ENCODE results near the gene BARX2. TPM values are rescaled to one million over a fixed set of nuclear protein-coding genes. Genes with fewer than 3 reads are reported as not detected.

Gene BARX2
- total RNA-seq, 2 experiments from 2014 or later = not detected

DNA sequence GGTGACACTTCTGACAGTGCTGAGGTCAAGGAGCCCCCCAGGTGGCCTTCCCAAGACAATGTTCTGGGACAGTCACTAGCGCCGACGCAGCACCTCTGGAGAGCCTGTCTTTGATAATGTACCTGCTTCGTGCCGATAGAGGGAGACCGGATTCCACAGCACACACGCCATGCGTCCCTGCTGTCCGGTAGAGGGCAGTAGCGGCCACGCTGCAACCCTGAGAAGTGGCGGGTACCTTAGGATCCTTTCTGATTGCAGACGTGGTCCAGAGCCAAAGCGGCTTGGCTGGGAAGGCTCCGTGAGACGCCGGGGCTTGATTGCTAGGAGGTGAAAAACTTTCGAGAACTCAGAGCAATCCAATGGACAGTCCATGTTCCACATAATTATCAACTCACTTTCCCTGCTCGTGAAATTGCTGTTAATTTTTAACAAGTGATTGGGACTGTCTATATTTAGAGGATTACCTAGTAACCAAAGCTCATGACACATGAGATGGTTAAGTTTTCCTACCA is 11.4 kb upstream of the BARX2 start:
- Mint-ChIP-seq H3K36me3 (ENCODE audit: low read depth) (no peaks in the 10 kb centered on the region), H3K27ac (no peak overlapping the region)
- CTCF ChIA-PET = interaction anchor here (0.7 to 1.8 kb wide), 5 partner anchors 8 to 386 kb away, joined by 3 to 8 read pairs (median 5); partner anchors contain the start of gene BARX2

DNA sequence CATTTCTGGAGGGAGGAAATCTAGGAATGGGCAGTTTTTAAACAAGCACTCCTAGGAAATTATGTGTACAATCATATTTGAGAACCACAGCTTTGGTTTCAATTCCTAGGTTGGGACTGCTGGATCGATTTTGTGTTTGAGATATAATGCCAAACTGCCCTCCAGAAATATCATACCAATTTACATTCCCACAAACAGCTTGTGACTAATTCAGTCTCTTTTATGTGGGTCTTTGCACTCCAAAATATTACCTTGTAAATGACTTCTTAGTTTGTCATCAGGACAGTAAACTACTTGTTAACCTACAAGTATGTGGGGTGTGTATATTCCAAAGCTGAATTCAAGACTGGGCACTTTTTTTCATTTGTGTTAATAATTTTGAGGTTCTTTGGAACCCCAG is 9.8 kb upstream of the BARX2 start:
- Mint-ChIP-seq H3K36me3 (ENCODE audit: low read depth) (no peaks in the 10 kb centered on the region), H3K4me1 (no peaks in the 10 kb centered on the region), H3K4me3 (no peak overlapping the region), H3K27ac (no peak overlapping the region), H3K27me3 (peaks cover 47% of the 10 kb centered on the region), H3K9me3 (no peaks in the 10 kb centered on the region)
- CTCF ChIA-PET = interaction anchor here (1.1 kb wide), 1 partner anchor 9 kb away, joined by 3 read pairs; no protein-coding TSS in a partner anchor
- no peak for DNase-seq
- POLR2A ChIA-PET = no interaction called here

More for the DNA sequence above, 11.4 kb upstream of the BARX2 start:
- H3K27me3 Mint-ChIP-seq = peaks cover 45% of the 10 kb centered on the region
- POLR2A ChIA-PET = no interaction called here
- no peaks in the 10 kb centered on the region for H3K4me1 Mint-ChIP-seq
- H3K9me3 Mint-ChIP-seq = no peaks in the 10 kb centered on the region
- no peak overlapping the region for H3K4me3 Mint-ChIP-seq
- peak; percentile 82 for DNase-seq

DNA sequence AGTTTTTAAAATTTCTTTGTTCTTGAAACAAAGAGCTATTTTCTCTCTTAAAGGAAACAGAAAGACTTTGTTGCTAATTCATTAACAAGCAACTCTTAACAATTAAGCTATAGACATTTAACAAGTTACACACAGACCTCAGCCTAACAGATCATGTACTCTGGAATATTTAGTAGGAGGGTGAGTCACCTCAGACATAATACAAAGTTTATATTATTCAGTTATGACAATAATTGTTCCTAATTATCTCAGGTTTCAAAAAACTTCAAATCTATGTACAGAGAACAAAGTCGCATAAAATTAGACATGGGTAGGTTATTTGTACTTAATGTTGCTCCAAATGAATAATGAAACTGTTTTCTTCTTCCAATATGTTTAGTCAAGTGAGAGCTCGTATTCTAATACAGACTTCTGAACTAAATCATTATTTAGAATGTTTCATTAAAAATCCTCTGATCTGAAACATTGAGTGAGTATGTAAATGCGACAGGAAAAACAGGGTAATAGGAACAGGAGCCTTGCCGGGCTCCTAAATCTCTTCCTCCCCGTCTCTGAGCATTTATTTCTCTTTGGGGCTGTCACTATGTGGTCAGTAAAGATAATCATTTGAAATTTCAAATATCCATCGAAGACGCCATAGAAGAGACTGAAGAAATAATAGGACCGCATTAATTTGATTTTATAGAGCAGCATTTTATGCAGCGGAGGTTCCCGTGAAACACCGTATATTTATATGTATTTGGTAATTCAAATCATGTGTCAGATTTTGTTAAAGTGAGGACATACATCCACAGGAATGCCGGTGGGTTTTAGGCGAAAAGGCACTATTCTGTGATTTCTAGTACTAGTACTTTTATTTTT is 8.7 kb upstream of the BARX2 start:
- Mint-ChIP-seq H3K9me3 (no peaks in the 10 kb centered on the region), H3K27ac (no peak overlapping the region), H3K27me3 (peaks cover 59% of the 10 kb centered on the region), H3K4me3 (no peak overlapping the region), H3K36me3 (ENCODE audit: low read depth) (no peaks in the 10 kb centered on the region), H3K4me1 (peaks cover 2% of the 10 kb centered on the region)
- no peak for DNase-seq
- ChIA-PET CTCF (interaction anchor here (0.7 to 1.6 kb wide), 2 partner anchors 10 to 1937 kb away, joined by 3 read pairs; no protein-coding TSS in a partner anchor), POLR2A (no interaction called here)

DNA sequence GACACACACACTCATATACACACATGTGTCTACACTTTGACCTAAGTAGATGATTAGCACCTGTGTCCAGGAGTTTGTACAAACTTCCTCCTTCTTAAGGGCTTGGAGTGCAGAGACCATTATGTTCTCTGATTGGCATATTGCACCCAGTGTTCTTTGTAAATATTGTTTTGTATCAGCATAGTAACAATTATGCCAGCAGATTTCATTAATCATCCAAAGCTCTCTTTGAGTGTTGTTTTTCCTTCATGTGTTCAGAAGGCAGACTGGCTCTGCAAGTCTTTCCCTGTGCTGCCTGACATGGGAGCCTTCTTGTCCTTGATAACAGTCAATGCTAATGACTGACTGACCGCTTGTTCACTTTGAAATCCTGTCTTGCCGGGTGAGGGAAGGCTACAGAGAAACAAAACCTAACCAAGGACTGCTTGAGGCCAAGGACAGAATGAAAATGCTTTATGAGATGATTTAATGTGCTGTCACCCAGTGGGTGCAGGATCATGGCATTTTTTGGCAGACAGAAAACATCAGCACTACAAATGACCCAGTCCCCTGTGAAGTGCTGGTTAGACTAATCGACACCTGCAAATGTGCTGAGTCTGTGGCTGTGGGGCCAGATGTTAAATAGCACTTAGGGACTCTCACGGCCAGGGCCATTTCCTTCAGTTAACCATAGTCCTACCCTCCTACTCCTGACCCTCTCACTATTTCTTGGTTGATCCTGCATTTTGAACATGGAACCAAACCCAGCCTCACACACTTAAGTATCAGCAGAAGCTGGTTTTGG is 6.6 kb upstream of the BARX2 start:
- no peak for DNase-seq
- peaks cover 3% of the 10 kb centered on the region for H3K36me3 Mint-ChIP-seq (ENCODE audit: low read depth)
- H3K27ac Mint-ChIP-seq = no peak overlapping the region
- H3K27me3 Mint-ChIP-seq = peaks cover 75% of the 10 kb centered on the region
- H3K4me1 Mint-ChIP-seq = peaks cover 11% of the 10 kb centered on the region
- ChIA-PET CTCF (no interaction called here), POLR2A (no interaction called here)
- no peaks in the 10 kb centered on the region for H3K9me3 Mint-ChIP-seq
- H3K4me3 Mint-ChIP-seq = no peak overlapping the region

DNA sequence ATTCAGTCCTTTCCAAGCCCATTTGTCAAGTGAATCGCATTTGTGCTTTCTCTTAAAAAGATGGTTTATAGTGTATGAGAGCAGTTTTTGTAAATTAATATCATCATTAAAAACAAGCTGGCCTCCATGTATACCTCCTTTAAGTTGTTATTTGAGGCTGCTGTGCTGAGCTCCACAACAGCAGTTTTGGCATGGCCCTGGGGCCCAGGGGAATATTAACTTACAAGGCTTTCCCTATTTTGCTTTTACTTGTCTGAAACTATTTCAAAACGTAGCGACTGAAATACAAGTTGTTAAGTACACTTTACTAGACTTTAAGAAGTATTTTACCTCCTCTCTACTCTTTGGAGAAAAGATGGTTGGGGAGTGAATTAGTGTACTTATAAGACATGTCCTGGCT is 4.9 kb upstream of the BARX2 start:
- Mint-ChIP-seq H3K4me3 (no peak overlapping the region), H3K36me3 (ENCODE audit: low read depth) (peaks cover 3% of the 10 kb centered on the region), H3K27ac (no peak overlapping the region), H3K9me3 (no peaks in the 10 kb centered on the region), H3K27me3 (peaks cover 87% of the 10 kb centered on the region), H3K4me1 (peaks cover 21% of the 10 kb centered on the region)
- no peak for DNase-seq
- ChIA-PET POLR2A (no interaction called here), CTCF (no interaction called here)

DNA sequence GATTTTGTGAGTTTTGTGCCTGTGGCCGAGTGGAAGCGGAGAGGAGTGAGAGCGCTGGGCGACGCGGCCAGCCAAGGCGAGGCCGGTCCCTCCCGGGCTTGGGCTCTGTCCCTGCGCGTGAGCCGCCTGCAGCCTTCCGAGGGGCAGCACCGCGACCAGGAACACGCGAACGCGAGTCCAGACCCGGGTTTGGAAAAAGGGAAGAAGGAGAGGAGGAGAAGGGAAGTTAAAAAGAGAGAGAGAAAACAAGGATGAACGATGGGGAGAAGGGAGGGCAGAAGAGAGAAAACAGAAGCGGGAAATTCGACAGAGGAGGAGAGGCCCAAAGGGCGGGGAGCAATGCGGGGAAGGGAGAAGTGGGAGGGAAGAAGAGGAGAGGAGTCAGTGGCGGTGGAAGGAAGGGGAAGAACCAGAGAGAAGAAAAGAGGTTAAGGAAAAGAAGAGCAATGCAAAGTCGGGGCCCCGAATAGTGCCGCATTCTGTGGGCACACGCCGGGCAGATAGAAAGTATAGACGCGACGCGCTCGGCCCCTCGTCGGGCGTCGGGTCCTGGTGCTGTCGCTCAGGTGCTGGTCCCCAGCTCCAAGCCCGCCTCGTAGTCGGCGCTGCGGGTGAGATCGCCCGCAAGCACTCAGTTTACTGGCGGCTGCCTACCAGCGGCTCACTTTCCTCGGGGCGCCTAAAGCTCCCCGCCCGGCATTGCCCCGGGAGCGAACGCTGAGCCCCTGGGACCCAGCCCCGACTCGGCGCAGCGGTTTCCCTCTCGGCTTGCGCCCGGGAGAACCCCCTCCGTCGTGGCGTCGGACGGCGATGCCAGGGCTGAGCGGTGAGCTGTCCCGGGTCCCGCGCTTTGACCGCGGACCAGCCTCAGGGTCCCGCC is 2.8 kb upstream of the BARX2 start:
- Mint-ChIP-seq H3K27ac (no peak overlapping the region), H3K4me1 (peaks cover 28% of the 10 kb centered on the region), H3K27me3 (peaks cover 85% of the 10 kb centered on the region), H3K9me3 (no peaks in the 10 kb centered on the region), H3K4me3 (peak overlapping the region; percentile 8), H3K36me3 (ENCODE audit: low read depth) (peaks cover 3% of the 10 kb centered on the region)
- ChIA-PET POLR2A (no interaction called here), CTCF (no interaction called here)
- no peak for DNase-seq

DNA sequence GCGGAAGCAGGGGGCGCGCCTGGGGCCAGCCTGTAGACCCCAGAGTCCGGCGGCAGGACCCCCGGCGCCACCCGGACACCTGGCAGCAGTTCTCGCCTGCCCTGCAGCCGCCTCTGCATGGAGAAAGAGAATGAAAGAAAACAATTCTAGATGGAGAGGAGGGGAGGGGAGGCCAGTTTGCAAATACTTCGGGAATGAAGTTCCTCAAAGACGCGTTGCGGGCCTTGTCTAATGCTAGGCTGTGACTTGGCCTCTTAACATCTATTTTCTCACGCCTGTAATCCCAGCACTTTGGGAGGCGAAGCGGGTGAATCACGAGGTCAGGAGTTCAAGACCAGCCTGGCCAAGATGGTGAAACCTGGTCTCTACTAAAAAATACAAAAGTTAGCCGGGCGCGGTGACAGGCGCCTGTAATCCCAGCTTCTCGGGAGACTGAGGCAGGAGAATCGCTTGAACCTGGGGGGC is 2.1 kb upstream of the BARX2 start:
- CTCF ChIA-PET = no interaction called here
- POLR2A ChIA-PET = no interaction called here
- Mint-ChIP-seq H3K27ac (no peak overlapping the region), H3K4me1 (peaks cover 28% of the 10 kb centered on the region), H3K36me3 (ENCODE audit: low read depth) (peaks cover 3% of the 10 kb centered on the region), H3K27me3 (peaks cover 84% of the 10 kb centered on the region), H3K9me3 (no peaks in the 10 kb centered on the region), H3K4me3 (peak overlapping the region; percentile 28)
- DNase-seq = no peak

DNA sequence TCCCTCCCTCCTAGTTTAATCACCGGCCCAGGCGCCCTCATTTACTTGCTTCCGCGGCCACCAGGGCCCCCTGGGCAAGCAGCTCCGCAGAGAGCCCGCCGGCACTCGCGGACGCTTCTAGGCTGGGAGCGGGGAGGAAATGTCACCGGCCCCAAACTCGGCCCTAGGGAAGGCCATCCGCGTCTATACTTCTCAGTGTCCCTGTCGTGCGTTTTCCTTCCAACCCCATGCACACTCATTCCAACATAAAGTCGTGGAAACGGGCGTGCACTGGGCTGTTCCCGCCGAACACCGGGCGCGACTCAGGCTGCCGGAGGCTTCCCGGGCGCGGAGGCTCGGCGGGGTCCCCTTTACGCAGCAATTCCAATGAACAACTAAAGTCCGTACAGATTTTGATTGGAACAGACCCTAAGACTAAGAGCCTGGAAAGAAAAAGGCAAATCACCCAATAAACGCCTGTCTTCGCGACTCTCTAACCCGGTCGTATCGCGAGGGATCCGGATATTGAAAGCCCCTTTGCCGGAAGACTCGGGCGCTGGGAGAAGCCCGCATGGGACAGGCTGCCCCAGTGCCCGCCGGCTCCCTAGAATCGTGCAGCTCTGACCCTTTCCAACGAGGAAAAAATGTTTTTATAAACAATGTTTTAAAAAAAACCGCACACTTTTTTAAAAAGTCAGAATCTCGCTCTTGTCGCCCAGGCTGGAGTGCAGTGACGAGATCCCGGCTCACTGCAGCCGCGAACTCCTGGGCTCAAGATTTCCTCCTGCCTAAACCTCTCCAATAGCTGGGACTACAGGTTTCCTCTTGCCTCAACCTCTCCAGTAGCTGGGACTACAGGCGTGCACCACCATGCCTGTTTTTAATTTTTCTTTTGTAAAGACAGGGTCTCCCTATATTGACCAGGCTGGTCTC is 1.3 kb upstream of the BARX2 start:
- Mint-ChIP-seq H3K36me3 (ENCODE audit: low read depth) (peaks cover 3% of the 10 kb centered on the region), H3K27ac (no peak overlapping the region), H3K4me3 (no peak overlapping the region), H3K9me3 (no peaks in the 10 kb centered on the region), H3K4me1 (peaks cover 28% of the 10 kb centered on the region), H3K27me3 (peaks cover 79% of the 10 kb centered on the region)
- no peak for DNase-seq
- ChIA-PET POLR2A (no interaction called here), CTCF (interaction anchor here (1.2 kb wide), 1 partner anchor 9 kb away, joined by 3 read pairs; no protein-coding TSS in a partner anchor)

DNA sequence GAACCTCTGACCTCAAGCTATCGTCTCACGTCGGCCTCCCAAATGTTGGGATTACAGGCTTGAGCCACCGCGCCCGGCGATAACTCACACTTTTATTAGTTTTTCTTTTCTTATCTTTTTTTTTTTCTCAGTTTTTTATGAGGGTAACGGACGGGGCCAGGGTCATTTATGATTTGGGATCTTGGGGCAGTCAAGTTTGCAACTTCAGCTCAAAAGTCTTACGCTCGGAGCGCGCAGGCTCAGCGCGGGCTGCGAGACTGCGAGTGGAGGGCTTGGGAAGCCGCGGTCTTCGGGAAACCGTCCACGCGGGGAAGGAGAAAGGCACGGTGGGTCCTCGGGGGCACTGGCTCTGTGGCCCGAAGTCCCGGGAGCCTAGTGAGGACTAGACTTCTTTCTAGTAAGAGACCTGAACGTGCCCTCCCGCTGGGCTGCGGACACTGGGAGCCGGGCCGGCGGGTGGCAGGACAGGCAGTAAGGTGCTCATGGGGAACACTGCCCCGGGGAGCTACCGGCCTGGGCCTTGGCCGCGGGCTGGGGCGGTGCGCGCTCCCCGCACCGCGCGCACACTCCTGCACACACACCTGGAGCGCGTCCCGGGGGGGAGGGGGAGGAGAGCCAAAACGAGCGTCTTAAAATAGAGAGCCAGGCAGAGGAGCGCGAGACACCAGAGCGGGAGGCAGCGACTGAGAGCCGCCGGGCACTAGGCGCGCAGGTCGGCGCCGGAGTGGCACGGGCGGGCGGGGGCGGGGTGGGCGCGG is 476 bp upstream of the BARX2 start:
- Mint-ChIP-seq H3K27ac (no peak overlapping the region), H3K4me1 (peaks cover 28% of the 10 kb centered on the region), H3K36me3 (ENCODE audit: low read depth) (peaks cover 3% of the 10 kb centered on the region), H3K9me3 (no peaks in the 10 kb centered on the region), H3K27me3 (peaks cover 75% of the 10 kb centered on the region), H3K4me3 (peak overlapping the region; percentile 34)
- ChIA-PET CTCF (interaction anchor here (0.7 to 1.9 kb wide), 5 partner anchors 9 to 1475 kb away, joined by 3 to 7 read pairs (median 5); no protein-coding TSS in a partner anchor), POLR2A (no interaction called here)
- no peak for DNase-seq

DNA sequence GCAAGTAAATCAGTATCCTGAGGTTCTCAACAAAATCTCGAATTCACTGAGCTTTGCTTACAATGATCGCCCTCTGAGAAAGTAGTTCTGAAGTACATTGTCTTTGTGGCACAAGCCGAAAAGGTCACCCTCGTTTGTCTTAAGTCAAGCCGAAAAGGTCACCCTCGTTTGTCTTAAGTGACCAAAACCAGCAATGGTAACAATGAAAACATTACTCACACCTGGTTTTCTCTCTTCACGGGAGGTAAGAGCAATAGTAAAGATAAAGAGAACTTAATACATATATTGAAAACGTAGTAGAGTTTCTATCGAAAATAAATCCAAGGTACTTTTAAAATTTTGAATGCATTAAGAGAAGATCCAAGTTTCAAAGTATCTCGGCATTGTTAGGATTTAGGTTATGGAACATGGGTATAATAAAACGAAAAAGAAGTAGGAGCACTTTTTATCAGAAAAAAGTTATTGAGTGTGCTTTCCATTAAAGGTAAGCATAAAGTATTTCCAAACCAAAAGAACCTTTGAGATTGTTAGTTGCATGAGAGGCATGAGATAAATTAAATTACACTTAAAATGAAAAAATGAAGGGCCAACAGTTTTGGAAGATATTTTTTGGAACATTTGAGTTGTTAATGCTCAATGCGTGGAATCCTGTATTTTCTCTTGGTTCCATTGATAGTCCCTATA is 1.2 kb downstream of the BARX2 start:
- peaks cover 28% of the 10 kb centered on the region for H3K4me1 Mint-ChIP-seq
- peaks cover 71% of the 10 kb centered on the region for H3K27me3 Mint-ChIP-seq
- H3K27ac Mint-ChIP-seq = no peak overlapping the region
- CTCF ChIA-PET = interaction anchor here (1.0 to 1.9 kb wide), 4 partner anchors 10 to 374 kb away, joined by 3 to 7 read pairs (median 6); no protein-coding TSS in a partner anchor
- POLR2A ChIA-PET = no interaction called here
- no peaks in the 10 kb centered on the region for H3K9me3 Mint-ChIP-seq
- no peak overlapping the region for H3K4me3 Mint-ChIP-seq
- no peak for DNase-seq
- H3K36me3 Mint-ChIP-seq (ENCODE audit: low read depth) = peaks cover 3% of the 10 kb centered on the region

DNA sequence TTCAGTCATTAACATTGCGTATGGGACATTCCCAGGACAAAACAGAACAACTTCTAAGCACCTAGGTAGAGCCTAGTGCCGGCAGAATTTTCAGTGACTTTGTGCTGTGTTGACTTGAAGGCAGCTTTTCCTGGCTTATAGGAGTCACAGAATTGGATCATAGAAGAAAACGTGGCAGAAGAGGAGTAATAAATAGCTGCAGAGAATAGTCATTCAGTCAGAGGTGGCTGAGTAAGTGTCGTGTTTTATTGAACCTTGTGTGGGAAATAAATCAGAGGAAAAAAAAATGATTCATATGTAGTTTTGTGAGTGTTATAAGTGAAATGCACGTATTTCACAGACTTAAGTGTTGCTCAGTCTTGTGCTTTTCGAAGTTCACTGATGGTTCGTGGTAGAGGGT is 2.1 kb downstream of the BARX2 start:
- POLR2A ChIA-PET = no interaction called here
- H3K4me3 Mint-ChIP-seq = no peak overlapping the region
- DNase-seq = no peak
- peaks cover 21% of the 10 kb centered on the region for H3K4me1 Mint-ChIP-seq
- H3K27ac Mint-ChIP-seq = no peak overlapping the region
- CTCF ChIA-PET = no interaction called here
- H3K36me3 Mint-ChIP-seq (ENCODE audit: low read depth) = peaks cover 1% of the 10 kb centered on the region
- H3K9me3 Mint-ChIP-seq = no peaks in the 10 kb centered on the region
- peaks cover 62% of the 10 kb centered on the region for H3K27me3 Mint-ChIP-seq
